ENCODE data around the gene CLEC2B. TPM values are rescaled to one million over a fixed set of nuclear protein-coding genes. Genes with fewer than 3 reads are reported as not detected.

CLEC2B gene
- total RNA-seq, 2 experiments from 2014 or later, result 53.7 to 61.4 TPM

GRCh38 chr12:9827209-9827888, 41.8 kb downstream of the CLEC2B start, which contains the start of gene KLRF1:
KLRF1 (plus strand) TSS chr12:9827481; CDS start chr12:9827545, 64 bp downstream.
- ChIA-PET POLR2A (no interaction called here), CTCF (no interaction called here)
- no peak for DNase-seq
- H3K4me1 Mint-ChIP-seq, result no peaks in the 10 kb centered on the region
- peaks cover 37% of the 10 kb centered on the region for H3K27me3 Mint-ChIP-seq
- H3K27ac Mint-ChIP-seq, result no peak within 1 kb of the TSS
- H3K9me3 Mint-ChIP-seq, result peaks cover 2% of the 10 kb centered on the region
- H3K4me3 Mint-ChIP-seq, result no peak within 1 kb of the TSS
- no peaks in the 10 kb centered on the region for H3K36me3 Mint-ChIP-seq (ENCODE audit: low read depth)

GRCh38 chr12:9820281-9820930, 48.7 kb downstream of the CLEC2B start:
- H3K36me3 Mint-ChIP-seq (ENCODE audit: low read depth), result no peaks in the 10 kb centered on the region

GRCh38 chr12:9813821-9814798, 55.0 kb downstream of the CLEC2B start:
- H3K36me3 Mint-ChIP-seq (ENCODE audit: low read depth), result no peaks in the 10 kb centered on the region
- peak overlapping the region; percentile 79 for H3K4me3 Mint-ChIP-seq
- peaks cover 37% of the 10 kb centered on the region for H3K4me1 Mint-ChIP-seq
- peak overlapping the region; percentile 89 for H3K27ac Mint-ChIP-seq
- ChIA-PET POLR2A (interaction anchor here (0.6 to 1.3 kb wide), 5 partner anchors 53 to 229 kb away, joined by 3 to 6 read pairs (median 3); partner anchors contain the start of gene CD69), CTCF (interaction anchor here (0.6 to 2.9 kb wide), 34 partner anchors 9 to 326 kb away, joined by 3 to 26 read pairs (median 4); partner anchors contain the start of genes CD69 and CLEC12B)
- peak; percentile 95 for DNase-seq
- H3K27me3 Mint-ChIP-seq, result peaks cover 8% of the 10 kb centered on the region
- no peaks in the 10 kb centered on the region for H3K9me3 Mint-ChIP-seq

More at GRCh38 chr12:9820281-9820930, 48.7 kb downstream of the CLEC2B start:
- no peak overlapping the region for H3K4me3 Mint-ChIP-seq
- ChIA-PET POLR2A (no interaction called here), CTCF (no interaction called here)
- H3K4me1 Mint-ChIP-seq, result peaks cover 4% of the 10 kb centered on the region
- no peak for DNase-seq
- H3K27me3 Mint-ChIP-seq, result peaks cover 31% of the 10 kb centered on the region
- no peak overlapping the region for H3K27ac Mint-ChIP-seq
- H3K9me3 Mint-ChIP-seq, result no peaks in the 10 kb centered on the region

- CTCF ChIA-PET, result interaction anchor here (1.0 to 1.5 kb wide), 3 partner anchors 14 to 69 kb away, joined by 4 to 6 read pairs (median 5); no protein-coding TSS in a partner anchor
- Mint-ChIP-seq H3K27me3 (peaks cover 16% of the 10 kb centered on the region), H3K4me3 (no peak overlapping the region), H3K9me3 (no peaks in the 10 kb centered on the region), H3K4me1 (peaks cover 33% of the 10 kb centered on the region), H3K36me3 (ENCODE audit: low read depth) (no peaks in the 10 kb centered on the region), H3K27ac (peak overlapping the region; percentile 15)
- no peak for DNase-seq
- POLR2A ChIA-PET, result no interaction called here
Observed at GRCh38 chr12:9811621-9812020, 57.5 kb downstream of the CLEC2B start.

GRCh38 chr12:9810671-9811070, 58.5 kb downstream of the CLEC2B start:
- H3K4me1 Mint-ChIP-seq, result peaks cover 33% of the 10 kb centered on the region
- H3K9me3 Mint-ChIP-seq, result no peaks in the 10 kb centered on the region
- ChIA-PET CTCF (interaction anchor here (0.9 to 1.5 kb wide), 3 partner anchors 11 to 68 kb away, joined by 4 to 6 read pairs (median 4); no protein-coding TSS in a partner anchor), POLR2A (no interaction called here)
- H3K27ac Mint-ChIP-seq, result no peak overlapping the region
- no peaks in the 10 kb centered on the region for H3K36me3 Mint-ChIP-seq (ENCODE audit: low read depth)
- no peak for DNase-seq
- H3K4me3 Mint-ChIP-seq, result no peak overlapping the region
- H3K27me3 Mint-ChIP-seq, result peaks cover 17% of the 10 kb centered on the region

GRCh38 chr12:9809866-9810265, 59.3 kb downstream of the CLEC2B start:
- CTCF ChIA-PET, result interaction anchor here (0.9 to 1.0 kb wide), 2 partner anchors 10 to 189 kb away, joined by 3 to 4 read pairs; partner anchors contain the start of gene CLEC1B
- H3K27me3 Mint-ChIP-seq, result peaks cover 18% of the 10 kb centered on the region
- H3K9me3 Mint-ChIP-seq, result no peaks in the 10 kb centered on the region
- H3K27ac Mint-ChIP-seq, result no peak overlapping the region
- H3K4me3 Mint-ChIP-seq, result no peak overlapping the region
- no peaks in the 10 kb centered on the region for H3K36me3 Mint-ChIP-seq (ENCODE audit: low read depth)
- POLR2A ChIA-PET, result no interaction called here
- DNase-seq, result no peak
- peaks cover 33% of the 10 kb centered on the region for H3K4me1 Mint-ChIP-seq

GRCh38 chr12:9809338-9809737, 59.8 kb downstream of the CLEC2B start:
- Mint-ChIP-seq H3K9me3 (no peaks in the 10 kb centered on the region), H3K27ac (no peak overlapping the region), H3K27me3 (peaks cover 21% of the 10 kb centered on the region), H3K36me3 (ENCODE audit: low read depth) (no peaks in the 10 kb centered on the region), H3K4me1 (peaks cover 33% of the 10 kb centered on the region), H3K4me3 (no peak overlapping the region)
- ChIA-PET CTCF (interaction anchor here (1.0 to 3.6 kb wide), 3 partner anchors 11 to 189 kb away, joined by 3 to 13 read pairs (median 12); partner anchors contain the start of gene CLEC1B), POLR2A (no interaction called here)
- no peak for DNase-seq

- Mint-ChIP-seq H3K27me3 (peaks cover 27% of the 10 kb centered on the region), H3K4me3 (no peak overlapping the region), H3K27ac (no peak overlapping the region), H3K9me3 (no peaks in the 10 kb centered on the region), H3K4me1 (peaks cover 25% of the 10 kb centered on the region), H3K36me3 (ENCODE audit: low read depth) (no peaks in the 10 kb centered on the region)
- ChIA-PET CTCF (interaction anchor here (2.6 to 3.6 kb wide), 2 partner anchors 10 to 58 kb away, joined by 12 to 13 read pairs; no protein-coding TSS in a partner anchor), POLR2A (no interaction called here)
- DNase-seq, result no peak
Observed at GRCh38 chr12:9808504-9808903, 60.6 kb downstream of the CLEC2B start.

GRCh38 chr12:9806714-9807113, 62.4 kb downstream of the CLEC2B start:
- no peaks in the 10 kb centered on the region for H3K9me3 Mint-ChIP-seq
- H3K4me3 Mint-ChIP-seq, result no peak overlapping the region
- ChIA-PET POLR2A (interaction anchor here (0.6 kb wide), 1 partner anchor 9 kb away, joined by 3 read pairs; no protein-coding TSS in a partner anchor), CTCF (interaction anchor here (3.6 kb wide), 1 partner anchor 56 kb away, joined by 13 read pairs; no protein-coding TSS in a partner anchor)
- peaks cover 35% of the 10 kb centered on the region for H3K27me3 Mint-ChIP-seq
- DNase-seq, result no peak
- no peak overlapping the region for H3K27ac Mint-ChIP-seq
- no peaks in the 10 kb centered on the region for H3K36me3 Mint-ChIP-seq (ENCODE audit: low read depth)
- H3K4me1 Mint-ChIP-seq, result peaks cover 18% of the 10 kb centered on the region

- Mint-ChIP-seq H3K36me3 (ENCODE audit: low read depth) (no peaks in the 10 kb centered on the region), H3K4me3 (no peak overlapping the region), H3K4me1 (peaks cover 10% of the 10 kb centered on the region), H3K9me3 (peaks cover 4% of the 10 kb centered on the region), H3K27ac (no peak overlapping the region), H3K27me3 (peaks cover 37% of the 10 kb centered on the region)
- DNase-seq, result no peak
- CTCF ChIA-PET, result interaction anchor here (1.1 to 3.6 kb wide), 2 partner anchors 12 to 55 kb away, joined by 3 to 13 read pairs; no protein-coding TSS in a partner anchor
- POLR2A ChIA-PET, result interaction anchor here (0.6 kb wide), 1 partner anchor 8 kb away, joined by 3 read pairs; no protein-coding TSS in a partner anchor
Observed at GRCh38 chr12:9805883-9806282, 63.3 kb downstream of the CLEC2B start.
